GM21576 (cell line): Measurements from ENCODE around the gene PDZD2.
"Not testable (repeated sequence)": the region's sequence is repeated elsewhere in the genome, so short reads cannot be mapped to it uniquely, and the experiment has no call there.

ENCODE experiments used
- ATAC-seq: cut with Tn5 transposase; IDR thresholded peaks from one replicate; pipeline ENCODE4 v1.9.1; 2021; ENCODE audit warnings: mild to moderate bottlenecking, moderate library complexity; ENCODE audit not compliant: unreplicated experiment

PDZD2 gene

DNA sequence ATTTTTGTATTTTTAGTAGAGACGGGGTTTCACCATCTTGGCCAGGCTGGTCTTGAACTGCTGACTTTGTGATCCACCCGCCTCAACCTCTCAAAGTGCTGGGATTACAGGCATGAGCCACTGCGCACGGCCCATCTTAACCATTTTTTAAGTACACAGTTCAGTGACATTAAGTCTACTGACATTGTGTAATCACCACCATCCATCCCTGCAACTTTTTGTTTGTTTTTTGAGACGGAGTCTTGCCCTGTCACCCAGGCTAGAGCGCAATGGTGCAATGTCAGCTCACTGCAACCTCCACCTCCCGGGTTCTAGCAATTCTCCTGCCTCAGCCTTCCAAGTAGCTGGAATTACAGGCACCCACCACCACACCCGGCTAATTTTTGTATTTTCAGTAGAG, 480.0 kb downstream of the PDZD2 start:
- not testable (repeated sequence) for ATAC-seq

DNA sequence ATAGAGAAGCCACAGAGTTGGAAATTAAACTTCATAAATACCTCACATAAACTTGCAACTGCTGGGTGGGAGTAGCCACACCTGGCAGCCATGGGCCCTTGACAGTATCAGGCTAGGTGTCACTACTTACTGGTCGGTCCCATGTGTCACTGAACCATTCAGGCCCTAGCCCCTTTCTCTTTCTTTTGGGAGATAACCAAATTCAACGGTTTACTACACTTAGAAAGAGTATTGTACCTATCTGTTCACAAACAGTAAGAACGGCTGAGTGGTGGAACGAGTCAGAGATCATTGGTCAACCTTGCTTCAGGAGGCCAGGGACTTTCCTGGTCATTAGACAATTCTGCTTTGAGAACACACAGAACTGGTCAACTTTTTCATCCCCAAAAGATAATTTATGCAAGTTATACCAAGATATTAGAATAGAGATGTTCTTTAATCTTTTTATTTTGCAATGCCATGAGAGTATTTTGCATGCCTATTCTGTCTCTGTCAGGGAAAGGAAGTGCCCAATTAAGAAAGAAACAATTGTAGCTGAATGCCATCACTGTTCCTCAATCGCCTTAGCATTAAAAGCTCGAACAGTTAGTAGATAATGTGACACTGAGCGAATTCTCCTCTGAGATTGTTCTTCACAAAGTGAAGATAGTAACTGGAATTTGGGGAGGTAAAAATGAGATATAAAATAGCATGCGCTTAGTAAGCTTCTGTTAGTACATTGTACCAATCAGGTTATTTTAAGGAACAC, 484.3 kb downstream of the PDZD2 start:
- ATAC-seq, result no peak

DNA sequence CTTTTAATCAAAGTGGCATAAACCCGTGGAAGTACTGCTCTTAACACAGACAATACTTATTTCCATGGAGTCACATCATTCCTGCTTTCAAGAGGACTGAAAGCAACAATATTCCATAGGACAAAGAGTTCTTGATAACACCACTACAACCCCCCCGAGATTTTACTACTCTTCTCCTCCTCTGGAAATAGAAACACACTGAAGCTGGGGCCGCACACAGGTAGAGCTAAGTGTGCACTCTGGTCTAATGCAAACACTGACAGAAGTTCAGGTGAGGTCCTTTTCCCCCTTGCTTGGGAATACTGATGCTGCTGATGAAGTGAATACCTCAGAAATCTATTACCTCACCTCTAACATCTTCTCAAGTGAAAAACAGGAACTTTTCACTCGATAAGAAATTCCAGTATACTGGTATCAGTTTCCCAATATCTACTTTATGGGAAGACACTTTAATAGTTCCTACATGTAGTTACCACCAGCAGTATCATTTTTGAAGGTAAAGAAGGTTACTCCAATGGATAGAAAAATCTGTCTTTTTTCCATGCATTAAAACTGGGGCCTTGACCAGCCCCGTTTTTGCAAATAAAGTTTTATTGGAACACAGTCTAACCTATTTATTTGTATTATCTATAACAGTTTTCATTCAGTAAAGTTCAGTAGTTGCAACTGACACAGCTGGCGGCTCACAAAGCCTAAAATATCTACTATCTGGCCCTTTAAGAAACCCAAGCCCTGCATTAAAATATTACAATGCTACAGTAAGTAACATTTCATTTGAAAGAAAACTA, 485.2 kb downstream of the PDZD2 start:
- no peak for ATAC-seq

- no peak for ATAC-seq
Observed at GRCh38 chr5:32126691-32127090, 487.8 kb downstream of the PDZD2 start.

GRCh38 chr5:32127711-32128110, 488.8 kb downstream of the PDZD2 start:
- ATAC-seq, result no peak

- ATAC-seq, result no peak
Observed at GRCh38 chr5:32129074-32129598, 490.2 kb downstream of the PDZD2 start.

- ATAC-seq, result no peak
Observed at GRCh38 chr5:32130865-32131264, 491.9 kb downstream of the PDZD2 start.

DNA sequence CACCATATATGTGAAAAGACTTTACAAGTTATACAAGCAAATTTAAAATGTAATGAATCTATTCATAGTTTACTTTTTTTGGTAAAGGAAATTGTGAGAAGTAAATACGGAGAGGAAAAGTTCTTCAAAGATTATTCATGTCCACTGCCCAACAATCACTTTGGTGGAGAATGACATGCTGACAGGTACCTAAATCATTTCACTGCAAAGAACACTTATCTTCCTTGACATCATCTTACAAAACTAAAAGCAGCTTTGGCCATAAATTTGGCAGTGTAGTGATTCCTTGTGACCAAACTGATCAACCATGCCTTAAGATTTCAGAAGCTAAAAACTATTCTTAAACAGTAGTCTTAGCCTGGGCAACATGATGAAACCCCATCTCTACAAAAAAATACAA, 492.7 kb downstream of the PDZD2 start:
- no peak for ATAC-seq

- no peak for ATAC-seq
Observed at GRCh38 chr5:32132757-32133156, 493.8 kb downstream of the PDZD2 start.

DNA sequence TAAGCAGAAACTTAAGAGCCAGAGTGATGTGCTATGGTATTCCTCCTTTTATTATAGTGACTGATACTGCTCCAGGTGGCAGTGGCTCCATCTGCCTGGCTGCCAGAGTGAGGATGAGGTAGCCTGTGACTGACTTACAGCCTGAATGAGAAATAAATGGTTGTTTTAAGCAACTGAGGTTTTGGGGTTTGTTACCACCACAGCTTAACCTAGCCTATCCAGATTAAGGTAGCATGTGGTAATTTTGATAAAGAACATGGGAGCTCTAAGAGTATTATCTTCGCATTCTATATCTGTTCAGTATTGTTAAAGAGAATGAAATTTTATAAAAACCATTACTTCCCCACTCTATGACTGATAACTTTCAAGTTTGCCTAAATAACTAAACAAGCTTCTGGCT, 496.2 kb downstream of the PDZD2 start:
- ATAC-seq, result no peak

- no peak for ATAC-seq
Observed at GRCh38 chr5:32136342-32136741, 497.4 kb downstream of the PDZD2 start.

DNA sequence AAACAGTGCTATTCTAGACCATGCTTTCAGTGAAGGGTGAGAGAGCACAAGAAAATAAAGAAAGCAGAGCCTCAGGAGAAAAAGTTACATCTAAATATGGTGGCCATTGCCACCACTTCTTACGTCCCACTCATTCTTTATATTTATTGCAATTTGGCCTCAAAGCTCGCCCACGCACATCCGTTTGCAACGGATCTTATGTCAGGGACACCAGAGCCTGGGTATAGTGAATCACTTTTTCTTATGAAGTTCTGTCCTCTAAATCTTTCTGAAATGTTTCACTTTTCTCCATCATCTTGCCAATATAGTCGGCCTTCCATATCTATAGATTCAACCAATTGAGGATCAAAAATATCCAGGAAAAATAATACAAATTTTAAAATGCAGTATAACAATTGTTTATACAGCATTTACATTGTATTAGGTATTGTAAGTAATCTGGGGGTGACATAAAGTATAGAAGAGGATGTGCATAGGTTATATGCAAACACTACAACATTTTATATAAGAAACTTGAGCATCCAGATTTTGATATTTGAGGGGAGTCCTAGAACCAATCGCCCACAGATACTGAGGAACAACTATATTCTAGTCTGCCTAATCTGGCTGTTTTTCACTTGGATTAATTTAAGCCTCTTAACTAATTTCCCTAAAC, 500.0 kb downstream of the PDZD2 start:
- no peak for ATAC-seq

DNA sequence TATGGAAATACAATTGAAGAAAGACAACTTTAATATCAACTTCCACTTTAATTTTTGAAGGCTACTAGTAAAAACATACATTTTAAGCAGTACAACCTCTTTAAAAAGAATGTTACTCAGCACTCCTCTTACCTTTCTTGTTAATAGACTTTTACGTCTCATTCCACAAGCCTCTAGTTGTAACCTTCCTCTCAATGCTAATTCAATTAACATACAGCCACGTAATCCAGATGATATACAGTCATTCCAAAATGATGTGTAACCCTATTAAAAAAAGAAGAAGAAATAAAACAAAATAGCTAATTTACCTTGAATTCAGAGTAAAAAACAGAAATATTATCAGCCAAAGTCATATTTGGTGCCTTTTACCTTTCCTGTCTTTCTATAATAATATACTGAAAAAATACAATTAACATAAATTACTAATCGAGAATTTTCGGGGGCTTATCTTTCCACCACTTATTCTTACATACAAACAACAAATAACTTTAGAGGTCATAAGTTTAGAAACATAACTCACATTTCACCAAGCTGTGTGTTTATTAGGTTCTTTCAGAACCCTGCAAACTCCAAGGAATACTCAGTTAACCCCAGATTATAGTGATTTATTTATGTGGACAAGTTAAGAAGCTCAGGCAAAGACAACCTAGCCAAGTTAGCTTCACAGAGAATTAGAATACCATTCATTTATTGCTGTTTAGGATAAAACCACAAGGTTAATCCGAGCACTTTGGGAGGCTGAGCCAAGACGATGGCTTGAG, 504.9 kb downstream of the PDZD2 start:
- ATAC-seq, result no peak

DNA sequence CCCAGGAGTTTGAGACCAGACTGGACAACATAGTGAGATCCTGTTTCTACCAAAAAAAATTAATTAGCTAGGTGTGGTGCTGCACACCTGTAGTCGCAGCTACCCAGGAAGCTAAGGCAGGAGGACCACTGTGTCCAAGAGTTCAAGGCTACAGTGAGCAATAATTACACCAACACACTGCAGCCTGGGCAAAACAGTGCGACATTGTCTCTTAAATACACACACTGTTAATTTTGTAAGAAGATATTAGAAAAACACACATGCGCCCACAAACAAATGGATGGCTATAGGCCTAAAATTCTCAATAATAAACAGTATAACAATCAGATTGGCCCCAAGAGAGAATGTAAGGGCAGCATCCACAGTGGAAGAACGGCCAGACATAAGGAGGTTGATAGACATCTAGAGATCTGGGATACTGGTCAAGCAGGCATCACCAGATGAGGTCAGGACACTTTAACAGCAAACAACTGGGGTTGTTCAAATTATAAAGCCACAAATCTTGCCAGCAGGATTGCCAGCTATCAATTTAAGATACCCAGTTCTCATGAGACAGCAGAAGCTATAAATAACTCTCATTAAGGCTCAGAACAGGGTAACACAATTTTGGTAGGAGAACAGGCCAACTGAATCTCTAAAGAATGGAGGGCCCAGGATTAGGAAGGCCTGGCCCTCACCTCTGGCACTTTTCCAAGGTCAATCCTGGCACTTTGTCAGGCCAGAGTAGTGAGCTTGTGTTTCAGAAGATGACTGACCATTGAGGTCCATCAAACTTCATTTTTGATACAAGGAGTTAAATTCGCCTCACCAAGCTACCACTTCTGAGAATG, 505.7 kb downstream of the PDZD2 start:
- no peak for ATAC-seq

- no peak for ATAC-seq
Observed at GRCh38 chr5:32145378-32145777, 506.4 kb downstream of the PDZD2 start.

DNA sequence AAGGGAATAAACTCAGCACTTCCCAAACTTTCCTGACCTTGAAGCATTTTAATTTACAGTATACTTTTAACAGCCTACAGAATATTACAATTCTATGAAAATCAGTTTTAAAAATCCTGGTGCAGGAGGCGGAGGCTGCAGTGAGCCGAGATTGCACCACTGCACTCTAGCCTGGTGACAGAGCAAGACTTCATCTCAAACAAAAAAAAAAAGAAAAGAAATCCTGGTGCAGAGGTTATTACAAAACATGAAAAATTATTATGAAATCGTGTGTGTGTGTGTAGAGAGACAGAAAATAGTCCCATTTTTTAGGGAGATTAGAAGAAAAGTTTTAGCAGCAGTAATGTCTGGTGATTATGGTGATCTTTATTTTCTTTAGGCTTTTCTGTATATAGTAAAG, 508.3 kb downstream of the PDZD2 start:
- no peak for ATAC-seq

DNA sequence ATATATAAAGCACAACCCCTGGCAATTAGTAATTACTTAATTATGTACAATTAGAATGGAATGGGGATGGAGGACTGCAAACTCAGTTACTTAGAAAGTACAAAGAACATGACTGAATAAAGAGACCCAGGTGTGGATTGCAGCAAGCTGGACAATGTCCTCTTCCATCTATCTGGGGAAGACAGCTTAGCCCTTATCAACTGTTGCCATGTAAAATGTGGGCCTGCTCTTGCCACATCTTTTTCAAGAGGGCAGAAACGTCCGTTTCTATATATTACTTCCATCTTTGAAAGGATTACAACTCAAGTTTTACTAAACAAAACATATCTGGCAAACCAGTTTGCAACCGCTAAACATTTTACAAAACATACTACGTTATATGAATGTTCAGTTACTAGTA, 509.0 kb downstream of the PDZD2 start:
- no peak for ATAC-seq

DNA sequence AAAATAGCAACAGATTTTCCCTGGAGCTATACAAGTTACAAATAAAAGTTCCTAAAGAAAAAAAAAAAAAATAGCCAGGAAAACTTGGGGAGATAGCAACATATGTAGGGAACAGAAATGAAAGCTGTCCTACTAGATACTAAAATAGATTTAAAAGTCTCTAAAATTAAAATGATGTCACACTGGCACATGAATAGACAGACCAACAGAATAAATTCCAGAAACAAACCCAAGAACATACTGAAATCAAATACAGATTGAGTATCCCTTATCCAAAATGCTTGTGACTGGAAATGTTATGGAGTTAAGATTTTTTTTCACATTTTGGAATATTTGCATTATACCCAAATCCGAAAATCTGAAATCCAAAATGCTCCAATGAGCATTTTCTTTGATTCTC, 511.4 kb downstream of the PDZD2 start:
- no peak for ATAC-seq

DNA sequence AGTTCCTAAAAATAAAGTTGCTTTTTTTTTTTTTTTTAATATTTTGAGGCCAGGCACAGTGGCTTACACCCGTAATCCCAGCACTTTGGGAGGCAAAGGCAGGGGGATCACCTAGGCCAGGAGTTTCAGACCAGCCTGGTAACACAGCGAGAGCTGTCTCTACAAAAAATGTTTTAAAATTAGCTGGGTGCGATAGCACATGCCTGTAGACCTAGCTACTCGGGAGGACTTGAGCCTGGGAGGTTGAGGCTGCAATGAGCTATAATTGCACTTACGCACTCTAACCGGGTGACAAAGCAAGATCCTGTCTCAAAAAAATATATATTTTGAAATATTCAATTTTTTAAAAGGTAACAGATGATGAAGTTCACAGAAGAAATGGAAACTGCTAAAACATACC, 512.3 kb downstream of the PDZD2 start:
- no peak for ATAC-seq

DNA sequence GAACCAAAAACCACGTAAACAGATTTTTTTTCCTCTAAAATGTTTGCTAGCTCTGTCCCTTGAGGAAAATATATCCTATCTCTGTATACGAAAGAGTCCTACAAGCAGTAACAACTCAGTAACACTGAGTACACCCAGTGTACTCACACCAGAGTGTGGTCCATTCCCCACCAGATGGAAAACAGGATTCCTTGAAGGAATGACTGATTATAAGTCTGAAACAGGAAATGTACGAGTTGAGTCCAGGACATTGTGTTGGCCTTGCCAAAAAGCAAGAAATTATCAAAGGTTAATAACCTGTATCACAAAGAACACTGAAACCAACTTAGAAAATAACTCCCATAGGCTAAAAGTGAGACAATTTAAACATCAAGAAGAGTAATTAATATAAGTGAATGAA, 514.8 kb downstream of the PDZD2 start:
- no peak for ATAC-seq
